PC-3 (cell line): ENCODE data around the gene RPLP2. TPM values are rescaled to one million over a fixed set of nuclear protein-coding genes. Genes with fewer than 3 reads are reported as not detected.

Experiments
- ATAC-seq: fragments of 200-7000 bp; cut with Tn5 transposase; 2 replicates; pipeline ENCODE4 v1.9.1; 2020; ENCODE audit warnings: mild to moderate bottlenecking, moderate library complexity
- BruUV-seq: library from RNA; stranded (reverse); fragments of 400-500 nt; replicated peaks from 2 replicates; lab custom pipeline; 2021; lab: Mats Ljungman, UMichigan
- CTCF ChIA-PET: fragments of 300-600 bp; sonication (Branson Sonifier 250); formaldehyde crosslinking; loops from one replicate; lab custom pipeline; 2022; ENCODE audit warnings: antibody characterized with exemption; lab: Charles Lee
- POLR2A ChIA-PET: fragments of 300-600 bp; sonication (Branson Sonifier 250); formaldehyde crosslinking; loops from one replicate; lab custom pipeline; 2022; ENCODE audit warnings: antibody characterized with exemption; ENCODE audit not compliant: unreplicated experiment; lab: Charles Lee
- DNase-seq: peaks from one replicate; pipeline ENCODE4 v3.0.0-alpha.2; 2015
- H2AFZ ChIP-seq: fragments of 300-600 bp; sonication (generic); 2 replicates; pipeline ENCODE4 v1.6.0; 2016; ENCODE audit warnings: antibody characterized with exemption, low read length
- H3F3A ChIP-seq: fragments of 300-600 bp; sonication (generic); one replicate; pipeline ENCODE4 v1.6.0; 2017; ENCODE audit warnings: antibody characterized with exemption, low read length, control low read depth, mild to moderate bottlenecking; ENCODE audit not compliant: unreplicated experiment
- H3K27ac ChIP-seq: fragments of 300-600 bp; sonication (generic); 2 replicates; pipeline ENCODE4 v1.5.1; 2016; ENCODE audit warnings: mild to moderate bottlenecking, low read length
- H3K27me3 ChIP-seq: fragments of 300-600 bp; sonication (generic); 2 replicates; pipeline ENCODE4 v1.6.1; 2016; ENCODE audit warnings: low read length, mixed read lengths
- H3K36me3 ChIP-seq: fragments of 300-600 bp; sonication (generic); 2 replicates; pipeline ENCODE4 v1.6.1; 2016; ENCODE audit warnings: low read depth, mixed run types, low read length, mixed read lengths
- H3K4me1 ChIP-seq: fragments of 300-600 bp; sonication (generic); 2 replicates; pipeline ENCODE4 v1.5.1; 2016; ENCODE audit warnings: low read length; ENCODE audit not compliant: insufficient read depth
- H3K4me2 ChIP-seq: fragments of 300-600 bp; sonication (generic); 2 replicates; pipeline ENCODE4 v1.6.0; 2016; ENCODE audit warnings: low read length
- H3K4me3 ChIP-seq: fragments of 300-600 bp; sonication (generic); 2 replicates; pipeline ENCODE4 v1.5.1; 2016; ENCODE audit warnings: mild to moderate bottlenecking, low read length, mixed read lengths
- H3K79me2 ChIP-seq: fragments of 300-600 bp; sonication (generic); 2 replicates; pipeline ENCODE4 v1.6.1; 2017; ENCODE audit warnings: low read length, mixed read lengths
- H3K9ac ChIP-seq: fragments of 300-600 bp; sonication (generic); 2 replicates; pipeline ENCODE4 v1.6.0; 2016; ENCODE audit warnings: mild to moderate bottlenecking, low read length
- H3K9me2 ChIP-seq: fragments of 300-600 bp; sonication (generic); replicated peaks from 2 replicates; pipeline ENCODE4 v1.6.1; 2016; ENCODE audit warnings: mixed run types, low read length, mixed read lengths
- H3K9me3 ChIP-seq: fragments of 300-600 bp; sonication (generic); 2 replicates; pipeline ENCODE4 v1.6.1; 2016; ENCODE audit warnings: low read length, mixed read lengths
- H4K20me1 ChIP-seq: fragments of 300-600 bp; sonication (generic); 2 replicates; pipeline ENCODE4 v1.6.1; 2016; ENCODE audit warnings: low read length, mixed read lengths
- CTCF ChIP-seq: fragments of 300-600 bp; sonication (generic); conservative IDR thresholded peaks from 2 replicates; pipeline ENCODE4 v1.5.1; 2017; ENCODE audit warnings: antibody characterized with exemption, low read depth, mild to moderate bottlenecking, low read length
- EZH2 ChIP-seq: fragments of 300-600 bp; sonication (generic); IDR thresholded peaks from one replicate; pipeline ENCODE4 v1.6.1; 2017; ENCODE audit warnings: antibody characterized with exemption, mild to moderate bottlenecking, low read length; ENCODE audit not compliant: unreplicated experiment
- EZH2phosphoT487 ChIP-seq: fragments of 300-600 bp; sonication (generic); IDR thresholded peaks from 2 replicates; pipeline ENCODE4 v1.6.1; 2018; ENCODE audit warnings: mild to moderate bottlenecking, antibody characterized with exemption, low read length, borderline replicate concordance
- intact Hi-C: fragments of 100-400 bp; cut with micrococcal nuclease; formaldehyde crosslinking; loops from 2 replicates; pipeline ENCODE4 v1.9.0; 2023
- total RNA-seq: library from RNA; depleted of rRNA; stranded (reverse); fragments of >200 nt; gene quantifications from 2 replicates; pipeline ENCODE4 v1.2.3, GENCODE V29; 2014

RPLP2 gene
- total RNA-seq, 1 experiment from 2014 or later = 897 TPM

GRCh38 chr11:845872-846495, 36.2 kb downstream of the RPLP2 start:
- Histone ChIP-seq H3K79me2 (peaks cover 59% of the 10 kb centered on the region), H3F3A (no peaks in the 10 kb centered on the region), H3K4me1 (peaks cover 33% of the 10 kb centered on the region), H2AFZ (no peak overlapping the region), H3K9ac (no peak overlapping the region), H4K20me1 (peaks cover 11% of the 10 kb centered on the region), H3K4me3 (no peak overlapping the region), H3K36me3 (peaks cover 5% of the 10 kb centered on the region), H3K27me3 (no peaks in the 10 kb centered on the region), H3K4me2 (peak overlapping the region; percentile 90), H3K9me2 (no peaks in the 10 kb centered on the region), H3K27ac (no peak overlapping the region), H3K9me3 (no peaks in the 10 kb centered on the region)
- intact Hi-C loops = no loop called here
- TF ChIP-seq CTCF (no peak), EZH2 (no peak), EZH2phosphoT487 (no peak)
- ATAC-seq (no peak), DNase-seq (no peak)
- BruUV-seq = no TSS peak
- ChIA-PET CTCF (no interaction called here), POLR2A (interaction anchor here (0.6 kb wide), 1 partner anchor 171 kb away, joined by 4 read pairs; no protein-coding TSS in a partner anchor)

- Histone ChIP-seq H3K9ac (no peak overlapping the region), H3K9me2 (no peaks in the 10 kb centered on the region), H4K20me1 (peaks cover 6% of the 10 kb centered on the region), H3K4me1 (peaks cover 33% of the 10 kb centered on the region), H3K4me2 (peak overlapping the region; percentile 90), H3K27ac (no peak overlapping the region), H3K27me3 (no peaks in the 10 kb centered on the region), H3K4me3 (no peak overlapping the region), H2AFZ (no peak overlapping the region), H3K79me2 (peaks cover 53% of the 10 kb centered on the region), H3F3A (no peaks in the 10 kb centered on the region), H3K9me3 (no peaks in the 10 kb centered on the region), H3K36me3 (no peaks in the 10 kb centered on the region; the same call in 1 of the 2 replicates)
- no TSS peak for BruUV-seq
- ATAC-seq = no peak
- intact Hi-C loops = no loop called here
- TF ChIP-seq CTCF (no peak), EZH2phosphoT487 (no peak), EZH2 (no peak)
- DNase-seq = no peak
- ChIA-PET POLR2A (no interaction called here), CTCF (no interaction called here)
Observed at GRCh38 chr11:846496-847098, 36.8 kb downstream of the RPLP2 start.

- peaks cover 33% of the 10 kb centered on the region for H3K4me1 ChIP-seq
- POLR2A ChIA-PET = no interaction called here
Observed at GRCh38 chr11:847876-848275, 38.1 kb downstream of the RPLP2 start.

More at GRCh38 chr11:847876-848275, 38.1 kb downstream of the RPLP2 start:
- no peaks in the 10 kb centered on the region for H3K9me2 ChIP-seq
- peaks cover 42% of the 10 kb centered on the region for H3K79me2 ChIP-seq
- H3F3A ChIP-seq = no peaks in the 10 kb centered on the region
- no peaks in the 10 kb centered on the region; the same call in 1 of the 2 replicates for H4K20me1 ChIP-seq
- no peak overlapping the region for H3K27ac ChIP-seq
- no peaks in the 10 kb centered on the region; the same call in 1 of the 2 replicates for H3K36me3 ChIP-seq
- CTCF ChIA-PET = no interaction called here
- H3K27me3 ChIP-seq = no peaks in the 10 kb centered on the region
- no peak overlapping the region for H3K9ac ChIP-seq
- no peaks in the 10 kb centered on the region for H3K9me3 ChIP-seq
- no peak overlapping the region for H3K4me3 ChIP-seq
- BruUV-seq = no TSS peak
- no peak overlapping the region for H3K4me2 ChIP-seq
- H2AFZ ChIP-seq = no peak overlapping the region
- no peak for TF ChIP-seq CTCF
- TF ChIP-seq EZH2 = no peak
- TF ChIP-seq EZH2phosphoT487 = no peak
- DNase-seq (no peak), ATAC-seq (no peak)
- intact Hi-C loops = no loop called here
